HG03442 (cell line): ENCODE measurements around the gene MGST3.
"Not testable (repeated sequence)": the region's sequence is repeated elsewhere in the genome, so short reads cannot be mapped to it uniquely, and the experiment has no call there.

Experiments used
- ATAC-seq: cut with Tn5 transposase; IDR thresholded peaks from one replicate; pipeline ENCODE4 v1.9.1; 2021; ENCODE audit warnings: mild to moderate bottlenecking, moderate library complexity; ENCODE audit not compliant: unreplicated experiment

The MGST3 gene

GRCh38 chr1:165648919-165649572 is 18.0 kb downstream of the MGST3 start:
- no peak for ATAC-seq

- ATAC-seq, result no peak
Observed at GRCh38 chr1:165650981-165651625, 20.1 kb downstream of the MGST3 start.

GRCh38 chr1:165658766-165659580 is 27.9 kb downstream of the MGST3 start:
- ATAC-seq, result not testable (repeated sequence)

- ATAC-seq, result no peak
Observed at GRCh38 chr1:165659581-165659895, 28.5 kb downstream of the MGST3 start.

- ATAC-seq, result no peak
Observed at GRCh38 chr1:165661703-165662102, 30.7 kb downstream of the MGST3 start.

- no peak for ATAC-seq
Observed at GRCh38 chr1:165662186-165662585, 31.2 kb downstream of the MGST3 start.

GRCh38 chr1:165666152-165666825 is 35.3 kb downstream of the MGST3 start:
- ATAC-seq, result no peak

- no peak for ATAC-seq
Observed at GRCh38 chr1:165668184-165668583, 37.1 kb downstream of the MGST3 start.

GRCh38 chr1:165671526-165671925 is 40.5 kb downstream of the MGST3 start:
- no peak for ATAC-seq

- ATAC-seq, result no peak
Observed at GRCh38 chr1:165674599-165674998, 43.6 kb downstream of the MGST3 start.

- ATAC-seq, result no peak
Observed at GRCh38 chr1:165675794-165676193, 44.8 kb downstream of the MGST3 start.

- no peak for ATAC-seq
Observed at GRCh38 chr1:165678509-165678908, 47.5 kb downstream of the MGST3 start.

- no peak for ATAC-seq
Observed at GRCh38 chr1:165679282-165680036, 48.4 kb downstream of the MGST3 start.

- no peak for ATAC-seq
Observed at GRCh38 chr1:165680303-165680702, 49.3 kb downstream of the MGST3 start.

- ATAC-seq, result not testable (repeated sequence)
Observed at GRCh38 chr1:165680773-165681172, 49.7 kb downstream of the MGST3 start.

GRCh38 chr1:165683848-165684485 is 52.9 kb downstream of the MGST3 start:
- no peak for ATAC-seq

- ATAC-seq, result peak; percentile 69
Observed at GRCh38 chr1:165686121-165686970, 55.3 kb downstream of the MGST3 start.

GRCh38 chr1:165686971-165687433 is 56.0 kb downstream of the MGST3 start:
- peak; percentile 36 for ATAC-seq

- ATAC-seq, result no peak
Observed at GRCh38 chr1:165688046-165688445, 57.0 kb downstream of the MGST3 start.
